Upper lobe of left lung (tissue), 4 donors: ENCODE data around the gene MDC1.
A peak's percentile ranks its signal among the peaks of the same experiment; 100 is the strongest.

ENCODE experiments used
- EP300 ChIP-seq, 4 donors: sonication (generic); formaldehyde crosslinking; IDR thresholded peaks; one replicate each; pipeline ENCODE4 v1.5.1; 2017; ENCODE audit warnings: antibody characterized with exemption in 4 of 4, control low read depth in 2 of 4
- POLR2AphosphoS5 ChIP-seq, 2 donors: sonication (generic); formaldehyde crosslinking; IDR thresholded peaks; one replicate each; pipeline ENCODE4 v1.5.1; 2017; ENCODE audit warnings: antibody characterized with exemption in 2 of 2
- TF ChIP-seq, protein P1 (sequence below), 6 experiments: fragments of 450-650 bp in 4 of 6; fragments of 200-600 bp in 2 of 6; sonication (generic) in 2 of 6; IDR thresholded peaks; one replicate each; pipeline ENCODE4 v1.5.1; 2016 to 2019; ENCODE audit warnings: antibody characterized with exemption in 6 of 6

DNA sequence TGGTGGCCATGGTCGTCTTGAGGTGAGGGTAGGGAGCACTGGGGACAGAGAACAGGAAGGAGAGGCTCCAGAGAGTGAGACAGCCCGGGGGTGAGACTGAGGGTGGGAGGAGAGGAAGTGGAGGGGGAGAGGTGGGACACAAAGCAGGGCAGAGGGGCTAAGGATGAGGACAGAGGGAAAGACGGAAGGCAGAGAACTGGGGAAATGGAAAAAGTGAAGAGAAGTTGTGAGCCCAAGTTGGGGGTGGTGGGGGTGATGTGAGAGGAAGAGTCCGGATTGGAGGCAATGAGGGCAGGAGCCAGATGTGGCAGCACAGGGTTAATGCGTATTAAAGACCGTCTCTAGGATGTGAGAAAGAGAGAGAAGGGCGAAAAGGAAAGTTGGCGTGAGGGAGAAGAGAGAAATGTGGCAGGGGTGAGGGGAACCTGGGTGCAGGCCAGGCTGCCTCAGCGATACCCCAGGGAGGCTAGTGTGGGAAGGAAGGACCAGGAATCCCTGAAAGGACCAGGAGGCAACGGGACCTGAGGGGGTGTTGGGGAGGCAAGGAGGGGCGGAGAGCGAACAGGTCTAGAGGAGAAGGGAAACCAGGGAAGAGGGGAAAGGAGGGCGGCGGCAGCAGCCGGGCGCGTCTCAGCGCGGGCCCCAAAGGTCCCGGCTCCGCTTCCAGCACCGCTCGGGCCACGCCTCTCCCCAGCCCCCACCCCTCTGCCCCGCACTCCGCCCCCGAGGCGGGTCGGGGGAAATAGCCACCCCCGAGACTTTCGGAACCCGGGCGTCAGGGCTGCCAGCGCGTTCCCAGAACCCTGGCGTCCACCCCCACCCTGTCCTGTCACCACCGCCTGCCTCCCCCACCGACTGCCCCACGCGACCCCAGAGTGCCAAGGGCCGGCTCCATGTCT lies 30.8 kb downstream of the MDC1 start, which contains the start of gene PPP1R18:
- TF ChIP-seq, protein P1, sequence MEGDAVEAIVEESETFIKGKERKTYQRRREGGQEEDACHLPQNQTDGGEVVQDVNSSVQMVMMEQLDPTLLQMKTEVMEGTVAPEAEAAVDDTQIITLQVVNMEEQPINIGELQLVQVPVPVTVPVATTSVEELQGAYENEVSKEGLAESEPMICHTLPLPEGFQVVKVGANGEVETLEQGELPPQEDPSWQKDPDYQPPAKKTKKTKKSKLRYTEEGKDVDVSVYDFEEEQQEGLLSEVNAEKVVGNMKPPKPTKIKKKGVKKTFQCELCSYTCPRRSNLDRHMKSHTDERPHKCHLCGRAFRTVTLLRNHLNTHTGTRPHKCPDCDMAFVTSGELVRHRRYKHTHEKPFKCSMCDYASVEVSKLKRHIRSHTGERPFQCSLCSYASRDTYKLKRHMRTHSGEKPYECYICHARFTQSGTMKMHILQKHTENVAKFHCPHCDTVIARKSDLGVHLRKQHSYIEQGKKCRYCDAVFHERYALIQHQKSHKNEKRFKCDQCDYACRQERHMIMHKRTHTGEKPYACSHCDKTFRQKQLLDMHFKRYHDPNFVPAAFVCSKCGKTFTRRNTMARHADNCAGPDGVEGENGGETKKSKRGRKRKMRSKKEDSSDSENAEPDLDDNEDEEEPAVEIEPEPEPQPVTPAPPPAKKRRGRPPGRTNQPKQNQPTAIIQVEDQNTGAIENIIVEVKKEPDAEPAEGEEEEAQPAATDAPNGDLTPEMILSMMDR (IDR thresholded peaks at IDR 0.05) = peak in 2 of 6 experiments; percentile 6 to 10
- TF ChIP-seq POLR2AphosphoS5 (IDR thresholded peaks at IDR 0.05) (peak; percentile 35 to 79), EP300 (IDR thresholded peaks at IDR 0.05) (peak in 1 of 4 donors; percentile 11)
